Liver (tissue), 3 donors: ENCODE data around the gene ZNF578.

Experiments used
- EGR1 ChIP-seq, 2 donors: IDR thresholded peaks; 2 replicates each; pipeline ENCODE4 v1.6.1; 2016 to 2018; ENCODE audit warnings: antibody characterized with exemption in 2 of 2, low read depth in 2 of 2
- GABPA ChIP-seq, 2 donors: IDR thresholded peaks in 1 of 2; conservative IDR thresholded peaks in 1 of 2; 2 replicates each; pipeline ENCODE4 v1.6.1; 2016; ENCODE audit warnings: antibody characterized with exemption in 2 of 2, mild to moderate bottlenecking in 1 of 2, moderate library complexity in 1 of 2
- NR2F2 ChIP-seq: IDR thresholded peaks from 2 replicates; pipeline ENCODE4 v1.6.1; 2016; ENCODE audit warnings: antibody characterized with exemption
- RAD21 ChIP-seq, 2 donors: IDR thresholded peaks; 2 replicates each; pipeline ENCODE4 v1.6.1; 2016; ENCODE audit warnings: antibody characterized with exemption in 2 of 2, mild to moderate bottlenecking in 2 of 2
- YY1 ChIP-seq: IDR thresholded peaks from 2 replicates; pipeline ENCODE4 v1.6.1; 2016; ENCODE audit warnings: antibody characterized with exemption, mild to moderate bottlenecking
- TF ChIP-seq, protein P1 (sequence below): fragments of 150-350 bp; IDR thresholded peaks from 2 replicates; pipeline ENCODE4 v1.5.1; 2017; ENCODE audit warnings: improper control_type of control experiment, low read depth, low read length; ENCODE audit not compliant: missing input control
- TF ChIP-seq, protein P2 (sequence below): IDR thresholded peaks from 2 replicates; pipeline ENCODE4 v1.6.1; 2016; ENCODE audit warnings: antibody characterized with exemption
- donor health status: healthy.
- donor health status: healthy.

GRCh38 chr19:52415711-52416110, 37.6 kb upstream of the ZNF578 start:
- TF ChIP-seq, protein P1, sequence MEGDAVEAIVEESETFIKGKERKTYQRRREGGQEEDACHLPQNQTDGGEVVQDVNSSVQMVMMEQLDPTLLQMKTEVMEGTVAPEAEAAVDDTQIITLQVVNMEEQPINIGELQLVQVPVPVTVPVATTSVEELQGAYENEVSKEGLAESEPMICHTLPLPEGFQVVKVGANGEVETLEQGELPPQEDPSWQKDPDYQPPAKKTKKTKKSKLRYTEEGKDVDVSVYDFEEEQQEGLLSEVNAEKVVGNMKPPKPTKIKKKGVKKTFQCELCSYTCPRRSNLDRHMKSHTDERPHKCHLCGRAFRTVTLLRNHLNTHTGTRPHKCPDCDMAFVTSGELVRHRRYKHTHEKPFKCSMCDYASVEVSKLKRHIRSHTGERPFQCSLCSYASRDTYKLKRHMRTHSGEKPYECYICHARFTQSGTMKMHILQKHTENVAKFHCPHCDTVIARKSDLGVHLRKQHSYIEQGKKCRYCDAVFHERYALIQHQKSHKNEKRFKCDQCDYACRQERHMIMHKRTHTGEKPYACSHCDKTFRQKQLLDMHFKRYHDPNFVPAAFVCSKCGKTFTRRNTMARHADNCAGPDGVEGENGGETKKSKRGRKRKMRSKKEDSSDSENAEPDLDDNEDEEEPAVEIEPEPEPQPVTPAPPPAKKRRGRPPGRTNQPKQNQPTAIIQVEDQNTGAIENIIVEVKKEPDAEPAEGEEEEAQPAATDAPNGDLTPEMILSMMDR = no peak
- TF ChIP-seq RAD21 (IDR thresholded peaks at IDR 0.05) = no peak
- TF ChIP-seq, protein P2, sequence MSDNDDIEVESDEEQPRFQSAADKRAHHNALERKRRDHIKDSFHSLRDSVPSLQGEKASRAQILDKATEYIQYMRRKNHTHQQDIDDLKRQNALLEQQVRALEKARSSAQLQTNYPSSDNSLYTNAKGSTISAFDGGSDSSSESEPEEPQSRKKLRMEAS = no peak
- no peak for TF ChIP-seq EGR1 (IDR thresholded peaks at IDR 0.05; ENCODE audit: low read depth in 2 of 2)
- TF ChIP-seq GABPA (IDR thresholded peaks at IDR 0.05 in 1 of 2, conservative IDR thresholded peaks at IDR 0.05 in 1 of 2) = no peak
- no peak for TF ChIP-seq NR2F2
- no peak for TF ChIP-seq YY1
